HG02642 (cell line): ENCODE results near the gene CCDC85C.

Source experiments
- ATAC-seq: cut with Tn5 transposase; IDR thresholded peaks from one replicate; pipeline ENCODE4 v1.9.1; 2021; ENCODE audit warnings: mild to moderate bottlenecking; ENCODE audit not compliant: unreplicated experiment, poor library complexity

The CCDC85C gene

GRCh38 chr14:99529899-99530298 is 74.1 kb downstream of the CCDC85C start:
- no peak for ATAC-seq

GRCh38 chr14:99527427-99528076 is 76.5 kb downstream of the CCDC85C start:
- ATAC-seq = no peak

GRCh38 chr14:99527026-99527425 is 77.0 kb downstream of the CCDC85C start:
- ATAC-seq = no peak

- no peak for ATAC-seq
Measured at GRCh38 chr14:99525699-99526080, 78.3 kb downstream of the CCDC85C start.

GRCh38 chr14:99524804-99525698 is 79.0 kb downstream of the CCDC85C start:
- no peak for ATAC-seq

GRCh38 chr14:99524091-99524661 is 79.8 kb downstream of the CCDC85C start:
- ATAC-seq = no peak

GRCh38 chr14:99523704-99524055 is 80.3 kb downstream of the CCDC85C start:
- ATAC-seq = no peak

GRCh38 chr14:99522934-99523703 is 80.9 kb downstream of the CCDC85C start:
- ATAC-seq = no peak

- ATAC-seq = no peak
Measured at GRCh38 chr14:99522457-99522891, 81.5 kb downstream of the CCDC85C start.

GRCh38 chr14:99522025-99522401 is 82.0 kb downstream of the CCDC85C start:
- ATAC-seq = no peak

- ATAC-seq = no peak
Measured at GRCh38 chr14:99521176-99522024, 82.6 kb downstream of the CCDC85C start.

- ATAC-seq = no peak
Measured at GRCh38 chr14:99520571-99521081, 83.4 kb downstream of the CCDC85C start.

GRCh38 chr14:99519931-99520421 is 84.0 kb downstream of the CCDC85C start:
- ATAC-seq = no peak

- ATAC-seq = no peak
Measured at GRCh38 chr14:99519347-99519881, 84.6 kb downstream of the CCDC85C start.

- peak; percentile 71 for ATAC-seq
Measured at GRCh38 chr14:99518441-99519346, 85.3 kb downstream of the CCDC85C start.

- ATAC-seq = peak; percentile 4
Measured at GRCh38 chr14:99517643-99518381, 86.2 kb downstream of the CCDC85C start.

GRCh38 chr14:99516871-99517642 is 87.0 kb downstream of the CCDC85C start:
- ATAC-seq = no peak
